Neural progenitor cell (in vitro differentiated cells): Measurements from ENCODE around the gene XYLT1. TPM values are rescaled to one million over a fixed set of nuclear protein-coding genes. Genes with fewer than 3 reads are reported as not detected.

Experiments
- DNase-seq: peaks from one replicate; pipeline ENCODE4 v3.0.0-alpha.2; 2016; ENCODE audit warnings: low spot score
- H2AFZ ChIP-seq: fragments of 200-600 bp; sonication (generic); replicated peaks from 2 replicates; pipeline ENCODE4 v1.6.1; 2016; ENCODE audit warnings: antibody characterized with exemption
- H3F3A ChIP-seq: fragments of 200-600 bp; sonication (generic); 2 replicates; pipeline ENCODE4 v1.6.1; 2016; ENCODE audit warnings: antibody characterized with exemption, low read depth
- H3K27ac ChIP-seq: fragments of 200-600 bp; sonication (generic); 2 replicates; pipeline ENCODE4 v1.5.1; 2016; ENCODE audit warnings: mild to moderate bottlenecking
- H3K27me3 ChIP-seq: fragments of 200-600 bp; sonication (generic); 2 replicates; pipeline ENCODE4 v1.6.1; 2016; ENCODE audit warnings: mild to moderate bottlenecking, moderate library complexity
- H3K36me3 ChIP-seq: fragments of 200-600 bp; sonication (generic); 2 replicates; pipeline ENCODE4 v1.5.1; 2016
- H3K4me1 ChIP-seq: fragments of 200-600 bp; sonication (generic); 2 replicates; pipeline ENCODE4 v1.6.1; 2016; ENCODE audit warnings: mixed run types
- H3K4me2 ChIP-seq: fragments of 200-600 bp; sonication (generic); 2 replicates; pipeline ENCODE4 v1.6.1; 2016
- H3K4me3 ChIP-seq: fragments of 200-600 bp; sonication (generic); 2 replicates; pipeline ENCODE4 v1.5.1; 2016
- H3K79me2 ChIP-seq: fragments of 200-600 bp; sonication (generic); 2 replicates; pipeline ENCODE4 v1.6.1; 2016; ENCODE audit warnings: low read depth
- H3K9ac ChIP-seq: fragments of 200-600 bp; sonication (generic); 2 replicates; pipeline ENCODE4 v1.6.1; 2016
- H3K9me3 ChIP-seq: fragments of 200-600 bp; sonication (generic); 2 replicates; pipeline ENCODE4 v1.5.1; 2016; ENCODE audit warnings: low read depth
- H4K20me1 ChIP-seq: fragments of 200-600 bp; sonication (generic); 2 replicates; pipeline ENCODE4 v1.6.1; 2016; ENCODE audit warnings: low read depth
- H3K27ac Mint-ChIP-seq: 3 replicates; pipeline ENCODE4 v1.8.0; 2021; ENCODE audit warnings: mixed read lengths
- H3K27me3 Mint-ChIP-seq: 2 replicates; pipeline ENCODE4 v1.8.0; 2022; ENCODE audit warnings: low read depth, mild to moderate bottlenecking, inconsistent platforms, moderate library complexity, mixed read lengths; ENCODE audit not compliant: insufficient read depth
- H3K36me3 Mint-ChIP-seq: 3 replicates; pipeline ENCODE4 v1.8.0; 2021; ENCODE audit warnings: mixed read lengths
- H3K4me1 Mint-ChIP-seq: 3 replicates; pipeline ENCODE4 v1.8.0; 2021; ENCODE audit warnings: mixed read lengths
- H3K4me3 Mint-ChIP-seq: 3 replicates; pipeline ENCODE4 v1.8.0; 2021; ENCODE audit warnings: mild to moderate bottlenecking, moderate library complexity, mixed read lengths
- H3K9me3 Mint-ChIP-seq: 3 replicates; pipeline ENCODE4 v1.8.0; 2020; ENCODE audit warnings: mixed read lengths
- EZH2 ChIP-seq: fragments of 200-600 bp; sonication (generic); IDR thresholded peaks from 2 replicates; pipeline ENCODE4 v1.6.1; 2017; ENCODE audit warnings: antibody characterized with exemption, mild to moderate bottlenecking, moderate library complexity
- EZH2phosphoT487 ChIP-seq: fragments of 200-600 bp; sonication (generic); IDR thresholded peaks from 2 replicates; pipeline ENCODE4 v1.6.1; 2017; ENCODE audit warnings: antibody characterized with exemption
- total RNA-seq: library from RNA; depleted of rRNA; stranded (reverse); fragments of >200 nt; gene quantifications from 2 replicates; pipeline ENCODE4 v1.2.3, GENCODE V29; 2015; ENCODE audit warnings: low replicate concordance
- TF ChIP-seq, protein P1 (sequence below): fragments of 200-600 bp; sonication (generic); IDR thresholded peaks from 2 replicates; pipeline ENCODE4 v1.5.1; 2017; ENCODE audit warnings: antibody characterized with exemption, mild to moderate bottlenecking

XYLT1 gene
- total RNA-seq, 1 donor from 2014 or later, result 5.9 TPM

DNA sequence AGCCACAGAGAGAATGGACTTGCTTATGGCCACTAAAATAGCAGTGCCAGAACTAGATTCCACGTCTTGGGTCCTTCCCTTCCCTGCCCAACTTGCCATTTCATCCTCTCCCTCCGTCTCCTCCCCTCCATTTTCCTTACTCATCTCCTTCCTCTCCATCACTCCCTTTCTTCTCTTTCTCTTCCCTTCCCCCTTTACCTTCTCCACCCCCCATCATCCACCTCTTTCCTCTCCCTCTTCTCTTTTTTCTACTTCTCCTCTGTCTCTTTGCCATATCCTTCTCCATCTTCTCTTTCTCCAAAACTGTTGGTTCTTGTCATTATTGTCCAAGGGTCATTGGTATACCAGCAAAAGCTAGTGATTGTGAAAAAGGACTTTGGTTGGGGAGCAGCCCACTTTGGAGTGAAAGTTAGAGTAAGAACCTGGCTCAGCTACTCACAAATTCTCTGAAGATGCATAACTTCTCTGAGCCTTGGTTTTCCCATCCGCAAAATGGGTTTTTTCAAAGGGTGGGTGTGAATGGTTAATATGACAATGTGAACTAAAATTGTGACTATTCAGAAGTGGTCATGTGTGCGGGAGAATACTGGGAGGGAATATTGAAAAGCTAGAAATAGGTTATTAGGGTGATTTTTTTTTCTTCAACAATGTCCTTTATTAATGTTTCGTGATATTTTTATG is 393.8 kb downstream of the XYLT1 start:
- H3K4me3 ChIP-seq, result no peak overlapping the region
- no peak overlapping the region for H3K4me2 ChIP-seq
- no peak overlapping the region for H3K27ac Mint-ChIP-seq
- H3K4me1 ChIP-seq, result no peaks in the 10 kb centered on the region
- no peaks in the 10 kb centered on the region for H3K36me3 ChIP-seq
- H3K4me3 Mint-ChIP-seq, result no peak overlapping the region
- no peak overlapping the region for H2AFZ ChIP-seq
- H3K27ac ChIP-seq, result no peak overlapping the region
- no peak for TF ChIP-seq EZH2
- TF ChIP-seq, protein P1, sequence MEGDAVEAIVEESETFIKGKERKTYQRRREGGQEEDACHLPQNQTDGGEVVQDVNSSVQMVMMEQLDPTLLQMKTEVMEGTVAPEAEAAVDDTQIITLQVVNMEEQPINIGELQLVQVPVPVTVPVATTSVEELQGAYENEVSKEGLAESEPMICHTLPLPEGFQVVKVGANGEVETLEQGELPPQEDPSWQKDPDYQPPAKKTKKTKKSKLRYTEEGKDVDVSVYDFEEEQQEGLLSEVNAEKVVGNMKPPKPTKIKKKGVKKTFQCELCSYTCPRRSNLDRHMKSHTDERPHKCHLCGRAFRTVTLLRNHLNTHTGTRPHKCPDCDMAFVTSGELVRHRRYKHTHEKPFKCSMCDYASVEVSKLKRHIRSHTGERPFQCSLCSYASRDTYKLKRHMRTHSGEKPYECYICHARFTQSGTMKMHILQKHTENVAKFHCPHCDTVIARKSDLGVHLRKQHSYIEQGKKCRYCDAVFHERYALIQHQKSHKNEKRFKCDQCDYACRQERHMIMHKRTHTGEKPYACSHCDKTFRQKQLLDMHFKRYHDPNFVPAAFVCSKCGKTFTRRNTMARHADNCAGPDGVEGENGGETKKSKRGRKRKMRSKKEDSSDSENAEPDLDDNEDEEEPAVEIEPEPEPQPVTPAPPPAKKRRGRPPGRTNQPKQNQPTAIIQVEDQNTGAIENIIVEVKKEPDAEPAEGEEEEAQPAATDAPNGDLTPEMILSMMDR, result no peak
- TF ChIP-seq EZH2phosphoT487, result no peak
- no peaks in the 10 kb centered on the region for H3K9me3 ChIP-seq
- H3K36me3 Mint-ChIP-seq, result no peaks in the 10 kb centered on the region
- H3K9ac ChIP-seq, result no peak overlapping the region
- H3K27me3 Mint-ChIP-seq, result peaks cover 3% of the 10 kb centered on the region
- H3K4me1 Mint-ChIP-seq, result peaks cover 13% of the 10 kb centered on the region
- no peak for DNase-seq
- no peaks in the 10 kb centered on the region for H4K20me1 ChIP-seq
- H3K27me3 ChIP-seq, result no peaks in the 10 kb centered on the region
- H3K9me3 Mint-ChIP-seq, result peaks cover 3% of the 10 kb centered on the region
- no peaks in the 10 kb centered on the region for H3K79me2 ChIP-seq
- H3F3A ChIP-seq, result no peaks in the 10 kb centered on the region

DNA sequence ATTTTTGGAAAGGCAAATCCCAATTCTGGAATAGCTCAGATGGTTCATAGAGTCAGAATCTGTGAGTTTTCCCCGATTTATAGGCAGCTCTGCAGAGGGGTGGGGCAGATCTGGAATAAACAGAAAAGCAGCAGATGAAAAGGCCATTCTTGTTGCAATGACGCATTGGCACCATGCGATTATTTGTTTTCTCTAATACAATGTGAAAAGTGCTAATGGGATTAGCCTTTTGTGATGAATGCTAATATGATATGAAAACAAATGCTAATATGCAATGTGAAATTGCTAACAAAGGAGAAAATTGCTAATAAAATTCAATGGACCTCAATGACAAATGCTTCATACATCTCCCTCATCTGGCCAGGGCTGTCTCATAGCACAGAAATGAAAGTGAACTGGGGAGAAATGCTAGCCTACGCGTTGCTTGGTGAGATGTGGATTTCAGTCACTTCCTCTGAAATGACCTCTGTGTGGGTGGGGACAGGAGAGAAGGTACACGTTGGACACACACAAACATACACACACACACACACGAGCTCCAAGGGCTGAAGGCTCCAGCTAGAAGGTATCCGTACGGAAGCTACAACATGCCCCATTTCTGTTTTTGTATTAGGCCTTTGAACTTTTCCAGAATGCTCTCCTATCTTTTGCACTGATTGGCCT is 394.5 kb downstream of the XYLT1 start:
- no peaks in the 10 kb centered on the region for H3F3A ChIP-seq
- H3K9me3 ChIP-seq, result no peaks in the 10 kb centered on the region
- no peak overlapping the region for H3K27ac Mint-ChIP-seq
- no peaks in the 10 kb centered on the region for H3K79me2 ChIP-seq
- H3K4me3 Mint-ChIP-seq, result no peak overlapping the region
- H3K27me3 ChIP-seq, result no peaks in the 10 kb centered on the region
- DNase-seq, result no peak
- H4K20me1 ChIP-seq, result no peaks in the 10 kb centered on the region
- peaks cover 3% of the 10 kb centered on the region for H3K9me3 Mint-ChIP-seq
- no peaks in the 10 kb centered on the region for H3K36me3 ChIP-seq
- no peak overlapping the region for H3K4me2 ChIP-seq
- no peak for TF ChIP-seq EZH2phosphoT487
- TF ChIP-seq EZH2, result no peak
- TF ChIP-seq, protein P1, result no peak
- no peak overlapping the region for H3K4me3 ChIP-seq
- no peak overlapping the region for H2AFZ ChIP-seq
- no peak overlapping the region for H3K27ac ChIP-seq
- H3K27me3 Mint-ChIP-seq, result no peaks in the 10 kb centered on the region
- H3K36me3 Mint-ChIP-seq, result no peaks in the 10 kb centered on the region
- peaks cover 12% of the 10 kb centered on the region for H3K4me1 Mint-ChIP-seq
- H3K9ac ChIP-seq, result no peak overlapping the region
- H3K4me1 ChIP-seq, result no peaks in the 10 kb centered on the region

DNA sequence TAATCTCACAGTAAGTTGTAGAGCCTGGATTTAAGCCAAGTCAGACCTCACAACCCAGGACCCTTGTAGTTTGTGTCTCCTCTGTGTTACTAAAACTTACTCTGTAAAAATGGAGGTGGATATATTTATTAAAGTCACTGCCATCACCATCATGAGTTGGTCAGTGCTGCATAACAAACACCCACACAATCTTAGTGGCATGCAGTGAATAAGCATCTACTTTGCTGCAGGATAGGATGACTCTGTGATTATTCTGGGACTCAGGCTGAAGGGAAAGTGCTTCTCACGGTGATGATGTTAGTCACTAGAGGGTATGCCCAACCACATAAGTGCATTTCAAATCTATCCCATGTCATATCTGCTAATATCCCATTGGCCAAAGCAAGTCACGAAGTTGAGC is 398.7 kb downstream of the XYLT1 start:
- Mint-ChIP-seq H3K27me3 (peaks cover 8% of the 10 kb centered on the region), H3K4me1 (peaks cover 15% of the 10 kb centered on the region), H3K27ac (no peak overlapping the region), H3K36me3 (no peaks in the 10 kb centered on the region), H3K9me3 (no peaks in the 10 kb centered on the region), H3K4me3 (no peak overlapping the region)
- peaks cover 12% of the 10 kb centered on the region for H3K4me1 ChIP-seq
- no peaks in the 10 kb centered on the region for H3K9me3 ChIP-seq
- no peak overlapping the region for H3K4me2 ChIP-seq
- no peak for DNase-seq
- H3K9ac ChIP-seq, result no peak overlapping the region
- no peaks in the 10 kb centered on the region for H3K79me2 ChIP-seq
- peaks cover 4% of the 10 kb centered on the region for H3F3A ChIP-seq
- no peaks in the 10 kb centered on the region for H4K20me1 ChIP-seq
- no peaks in the 10 kb centered on the region for H3K36me3 ChIP-seq
- H3K27me3 ChIP-seq, result no peaks in the 10 kb centered on the region
- H3K4me3 ChIP-seq, result no peak overlapping the region
- H3K27ac ChIP-seq, result no peak overlapping the region
- H2AFZ ChIP-seq, result no peak overlapping the region
- TF ChIP-seq, protein P1, result no peak
- TF ChIP-seq EZH2, result no peak
- no peak for TF ChIP-seq EZH2phosphoT487
